SKM-1 (cell line): Measurements from ENCODE around the gene RIOK3.
A peak's percentile ranks its signal among the peaks of the same experiment; 100 is the strongest.
"Not testable (repeated sequence)": the region's sequence is repeated elsewhere in the genome, so short reads cannot be mapped to it uniquely, and the experiment has no call there.

Experiments used
- DNase-seq: peaks from one replicate; lab custom pipeline; 2025; ENCODE audit not compliant: unreplicated experiment; lab: John Stamatoyannopoulos, UW

Gene RIOK3

GRCh38 chr18:23495723-23496440 is 42.8 kb downstream of the RIOK3 start:
- DNase-seq = no peak

GRCh38 chr18:23498117-23498516 is 45.0 kb downstream of the RIOK3 start:
- DNase-seq = no peak

GRCh38 chr18:23498877-23499276 is 45.8 kb downstream of the RIOK3 start:
- DNase-seq = peak; percentile 44

- no peak for DNase-seq
These were observed 46.2 kb downstream of the RIOK3 start for GRCh38 chr18:23499291-23499781.

GRCh38 chr18:23501626-23502025 is 48.5 kb downstream of the RIOK3 start:
- DNase-seq = no peak

- no peak for DNase-seq
These were observed 49.5 kb downstream of the RIOK3 start for GRCh38 chr18:23502516-23503037.

GRCh38 chr18:23503038-23503962 is 50.2 kb downstream of the RIOK3 start, which contains the start of gene RMC1:
RMC1 (plus strand) TSS chr18:23503511; CDS start chr18:23503619, 108 bp downstream.
- DNase-seq = peak; percentile 71

- DNase-seq = no peak
These were observed 50.9 kb downstream of the RIOK3 start for GRCh38 chr18:23503963-23504344.

GRCh38 chr18:23504720-23505119 is 51.6 kb downstream of the RIOK3 start:
- DNase-seq = no peak

GRCh38 chr18:23506393-23506792 is 53.3 kb downstream of the RIOK3 start:
- DNase-seq = no peak

GRCh38 chr18:23510923-23511322 is 57.8 kb downstream of the RIOK3 start:
- not testable (repeated sequence) for DNase-seq

- DNase-seq = not testable (repeated sequence)
These were observed 59.1 kb downstream of the RIOK3 start for GRCh38 chr18:23512216-23512615.

- DNase-seq = no peak
These were observed 59.6 kb downstream of the RIOK3 start for GRCh38 chr18:23512641-23513040.

GRCh38 chr18:23515911-23516546 is 62.9 kb downstream of the RIOK3 start:
- peak; percentile 35 for DNase-seq

- DNase-seq = no peak
These were observed 66.6 kb downstream of the RIOK3 start for GRCh38 chr18:23519734-23520133.

GRCh38 chr18:23521271-23521670 is 68.2 kb downstream of the RIOK3 start:
- no peak for DNase-seq

GRCh38 chr18:23521907-23522306 is 68.8 kb downstream of the RIOK3 start:
- no peak for DNase-seq

GRCh38 chr18:23523429-23524212 is 70.5 kb downstream of the RIOK3 start:
- DNase-seq = no peak

- no peak for DNase-seq
These were observed 71.2 kb downstream of the RIOK3 start for GRCh38 chr18:23524213-23524707.

- no peak for DNase-seq
These were observed 73.5 kb downstream of the RIOK3 start for GRCh38 chr18:23526501-23527063.
